ENCODE results near the gene FAH.

Gene FAH

DNA sequence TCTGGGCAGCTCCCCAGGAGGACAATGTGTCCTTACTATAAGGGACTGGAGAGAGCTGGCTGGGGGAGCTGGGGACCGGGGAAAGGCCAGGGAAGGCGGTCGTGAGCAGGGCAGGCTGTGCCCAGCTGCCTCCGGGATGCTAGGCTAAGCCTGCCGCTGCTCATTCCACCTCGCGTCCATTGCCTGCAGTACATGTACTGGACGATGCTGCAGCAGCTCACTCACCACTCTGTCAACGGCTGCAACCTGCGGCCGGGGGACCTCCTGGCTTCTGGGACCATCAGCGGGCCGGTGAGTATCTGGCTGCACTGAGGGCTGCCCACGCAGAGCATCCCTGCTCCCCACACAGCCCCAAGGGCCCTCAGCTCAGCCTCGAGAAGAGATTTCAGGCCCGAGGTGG lies 27.1 kb downstream of the FAH start:
- TF ChIP-seq CTCF (IDR thresholded peaks at IDR 0.05; ENCODE audit: control extremely low read depth, extremely low read depth, low read depth, missing control alignments), result no peak

GRCh38 chr15:80180468-80180867 lies 27.7 kb downstream of the FAH start:
- ChIA-PET CTCF (no interaction called here), POLR2A (no interaction called here)
- no peak for TF ChIP-seq CTCF (IDR thresholded peaks at IDR 0.05; ENCODE audit: control extremely low read depth, extremely low read depth, low read depth, missing control alignments)
- no peak for DNase-seq (ENCODE audit: extremely low spot score)

More for the DNA sequence above, 27.1 kb downstream of the FAH start:
- DNase-seq (ENCODE audit: extremely low spot score), result no peak
- ChIA-PET CTCF (no interaction called here), POLR2A (no interaction called here)

DNA sequence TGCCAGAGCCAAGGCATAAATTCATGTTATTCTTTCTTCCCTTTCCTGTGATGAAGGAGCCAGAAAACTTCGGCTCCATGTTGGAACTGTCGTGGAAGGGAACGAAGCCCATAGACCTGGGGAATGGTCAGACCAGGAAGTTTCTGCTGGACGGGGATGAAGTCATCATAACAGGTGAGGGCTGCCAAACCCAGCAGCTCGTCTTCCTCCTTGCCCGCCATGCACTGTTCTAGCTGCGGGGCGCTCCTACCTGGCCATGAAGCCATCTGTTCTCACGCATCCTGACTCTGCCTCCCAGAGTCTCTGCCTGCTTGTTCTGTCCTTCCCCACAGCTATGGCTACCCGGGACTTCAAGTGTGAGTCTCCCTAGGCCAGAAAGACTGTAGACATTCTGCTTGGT lies 28.2 kb downstream of the FAH start:
- POLR2A ChIA-PET, result no interaction called here
- no peak for TF ChIP-seq CTCF (IDR thresholded peaks at IDR 0.05; ENCODE audit: control extremely low read depth, extremely low read depth, low read depth, missing control alignments)
- DNase-seq (ENCODE audit: extremely low spot score), result no peak
- CTCF ChIA-PET, result interaction anchor here (1.8 kb wide), 1 partner anchor 9 kb away, joined by 5 read pairs; no protein-coding TSS in a partner anchor

- no peak for TF ChIP-seq CTCF (IDR thresholded peaks at IDR 0.05; ENCODE audit: control extremely low read depth, extremely low read depth, low read depth, missing control alignments)
- CTCF ChIA-PET, result interaction anchor here (1.8 kb wide), 1 partner anchor 11 kb away, joined by 5 read pairs; no protein-coding TSS in a partner anchor
- POLR2A ChIA-PET, result no interaction called here
- no peak for DNase-seq (ENCODE audit: extremely low spot score)
Measured at GRCh38 chr15:80182611-80183261, 29.9 kb downstream of the FAH start.

DNA sequence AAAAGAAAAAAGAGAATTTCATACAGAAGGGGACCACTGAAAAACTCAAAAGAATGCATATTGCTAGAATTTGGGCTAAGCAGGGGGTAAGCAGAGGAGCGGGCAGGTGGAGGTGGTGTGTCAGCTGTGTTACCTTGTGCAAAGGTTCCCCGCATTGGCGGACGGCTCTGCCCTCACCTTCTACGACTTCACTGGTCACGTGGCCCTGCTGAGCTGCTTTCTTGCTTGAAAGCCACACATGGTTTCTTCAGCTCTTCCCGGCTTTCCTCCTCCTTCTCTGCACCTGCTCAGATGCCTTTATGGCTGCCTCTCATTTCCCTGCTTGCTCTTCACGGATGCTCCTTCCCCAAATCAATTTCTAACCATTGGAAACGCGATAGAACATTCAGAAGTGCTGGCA lies 30.5 kb downstream of the FAH start:
- no peak for TF ChIP-seq CTCF (IDR thresholded peaks at IDR 0.05; ENCODE audit: control extremely low read depth, extremely low read depth, low read depth, missing control alignments)
- DNase-seq (ENCODE audit: extremely low spot score), result no peak
- ChIA-PET CTCF (no interaction called here), POLR2A (no interaction called here)

DNA sequence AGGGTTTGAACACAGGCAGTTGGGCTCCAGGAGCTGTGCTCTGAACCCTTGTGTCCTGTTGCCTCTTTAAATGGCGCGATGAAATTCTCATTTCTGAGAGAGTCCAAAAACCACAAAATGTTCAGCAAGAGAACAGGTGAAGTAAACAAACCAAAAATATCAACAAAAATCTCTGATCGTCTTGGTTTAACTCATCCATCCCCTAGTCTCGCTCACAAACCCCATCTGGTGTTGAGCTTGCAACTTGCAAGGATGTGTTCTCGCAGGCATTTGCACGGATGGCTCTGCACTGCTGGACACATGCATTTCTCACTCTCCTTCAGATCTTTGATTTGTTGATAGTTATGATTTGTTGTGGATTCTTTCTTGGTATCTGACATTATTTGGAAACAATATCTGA lies 31.1 kb downstream of the FAH start:
- DNase-seq (ENCODE audit: extremely low spot score), result no peak
- CTCF ChIA-PET, result no interaction called here

More for the DNA sequence above, 31.1 kb downstream of the FAH start:
- no peak for TF ChIP-seq CTCF (IDR thresholded peaks at IDR 0.05; ENCODE audit: control extremely low read depth, extremely low read depth, low read depth, missing control alignments)
- POLR2A ChIA-PET, result no interaction called here
